ENCODE measurements around the gene TTC39C.

TTC39C gene

DNA sequence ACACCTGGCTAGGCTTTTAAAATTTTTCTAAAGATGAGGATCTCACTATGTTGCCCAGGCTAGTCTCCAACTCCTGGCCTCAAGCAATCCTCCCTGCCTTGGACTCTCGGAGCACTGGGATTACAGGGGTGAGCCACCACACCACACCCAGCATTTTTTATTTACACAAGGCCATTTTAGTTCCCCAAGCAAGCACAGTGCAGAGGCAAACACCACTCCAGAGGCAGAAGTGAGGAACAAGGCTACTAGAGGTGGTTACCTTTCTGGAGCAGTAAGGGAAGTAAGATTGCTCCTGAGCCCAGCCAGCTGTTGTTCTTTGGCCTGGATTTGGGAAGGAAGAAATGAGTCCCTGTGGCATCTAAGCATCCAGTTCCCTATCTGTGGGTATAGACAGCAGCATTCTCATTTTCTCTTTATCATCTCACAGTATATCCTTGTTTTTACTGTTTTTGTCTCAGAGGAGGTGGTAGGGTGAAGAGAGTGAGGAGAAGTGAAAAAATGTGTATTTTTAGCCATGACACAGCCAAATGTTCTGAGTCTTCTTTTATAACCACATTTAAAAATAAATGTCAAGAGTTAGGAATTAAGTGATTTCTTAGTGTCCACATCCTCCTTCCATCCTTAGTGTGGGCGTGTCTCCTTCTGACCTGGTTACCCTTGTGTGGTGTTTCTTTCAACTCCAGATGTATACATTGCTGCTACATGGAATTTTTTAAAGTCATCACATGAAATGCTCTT is 10.5 kb upstream of the TTC39C start:
- Histone ChIP-seq H3K4me1 (ENCODE audit: insufficient read depth, insufficient read length) (no peaks in the 10 kb centered on the region), H3K4me3 (ENCODE audit: insufficient read length, low read depth) (no peak overlapping the region), H3K27me3 (ENCODE audit: insufficient read depth, insufficient read length) (no peaks in the 10 kb centered on the region), H3K36me3 (ENCODE audit: insufficient read depth, insufficient read length, low read length) (no peaks in the 10 kb centered on the region), H3K9ac (ENCODE audit: insufficient read length, low read depth) (no peak overlapping the region), H3K9me3 (ENCODE audit: insufficient read depth, low read length) (no peaks in the 10 kb centered on the region)
- TF ChIP-seq YY1 (IDR thresholded peaks at IDR 0.05; ENCODE audit: insufficient read depth, insufficient read length): no peak
- TF ChIP-seq ZNF274 (IDR thresholded peaks at IDR 0.05; ENCODE audit: low read depth, low read length): no peak
- TF ChIP-seq SUZ12 (IDR thresholded peaks at IDR 0.05; ENCODE audit: extremely low read depth, insufficient read depth, insufficient read length): no peak
- DNase-seq (ENCODE audit: low read depth, low spot score): no peak

DNA sequence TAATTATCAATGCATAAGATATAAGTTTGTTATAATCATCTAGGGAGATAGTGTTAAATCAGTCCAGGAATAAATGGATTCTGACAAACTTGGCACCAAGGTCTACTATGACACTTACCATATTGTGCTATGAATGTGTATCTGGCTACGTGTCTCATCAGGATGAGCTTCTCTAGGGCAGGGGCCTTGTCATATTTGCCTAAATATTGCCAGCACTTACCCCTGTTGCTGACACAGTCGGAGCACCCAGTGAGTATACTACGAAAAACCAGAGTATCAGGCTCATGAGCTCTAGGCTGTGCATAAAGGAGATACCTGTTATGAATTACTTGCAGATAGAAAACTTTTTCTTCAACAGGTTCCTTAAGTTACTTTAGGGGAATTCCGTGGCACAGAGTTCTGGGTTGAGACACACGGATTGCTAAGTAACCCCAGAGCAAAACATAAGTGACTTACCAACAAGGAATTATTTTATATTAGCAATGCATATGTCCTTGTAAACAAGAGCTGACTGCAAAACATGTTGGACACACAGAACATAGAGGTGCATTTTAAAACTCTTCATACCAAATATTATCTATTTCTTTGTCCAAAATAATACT is 7.7 kb upstream of the TTC39C start:
- no peak for DNase-seq (ENCODE audit: low read depth, low spot score)
- H3K4me1 ChIP-seq (ENCODE audit: insufficient read depth, insufficient read length): no peaks in the 10 kb centered on the region
- no peaks in the 10 kb centered on the region for H3K27me3 ChIP-seq (ENCODE audit: insufficient read depth, insufficient read length)
- no peak overlapping the region for H3K9ac ChIP-seq (ENCODE audit: insufficient read length, low read depth)
- no peaks in the 10 kb centered on the region for H3K9me3 ChIP-seq (ENCODE audit: insufficient read depth, low read length)
- TF ChIP-seq YY1 (IDR thresholded peaks at IDR 0.05; ENCODE audit: insufficient read depth, insufficient read length) (no peak), ZNF274 (IDR thresholded peaks at IDR 0.05; ENCODE audit: low read depth, low read length) (no peak), SUZ12 (IDR thresholded peaks at IDR 0.05; ENCODE audit: extremely low read depth, insufficient read depth, insufficient read length) (no peak)
- no peak overlapping the region for H3K4me3 ChIP-seq (ENCODE audit: insufficient read length, low read depth)
- no peaks in the 10 kb centered on the region for H3K36me3 ChIP-seq (ENCODE audit: insufficient read depth, insufficient read length, low read length)

DNA sequence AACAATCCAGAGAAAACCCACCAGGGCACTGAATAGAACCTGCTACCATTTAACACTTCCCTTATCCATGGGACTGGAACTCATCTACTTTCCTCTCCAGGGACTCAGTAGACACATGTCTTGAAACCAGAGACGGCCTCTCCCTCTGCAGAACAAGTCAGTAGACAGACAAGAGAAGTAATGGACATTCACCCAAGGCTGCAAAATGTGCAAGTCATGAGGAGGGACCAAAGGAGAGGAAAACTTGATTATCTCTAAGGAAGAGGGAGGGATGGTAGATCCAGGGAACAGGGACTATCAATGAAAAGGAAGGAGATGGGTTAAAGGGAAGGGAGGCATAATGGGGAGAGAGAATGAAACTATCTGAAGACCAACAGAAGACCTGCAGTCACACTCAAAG is 5.3 kb upstream of the TTC39C start:
- Histone ChIP-seq H3K36me3 (ENCODE audit: insufficient read depth, insufficient read length, low read length) (no peaks in the 10 kb centered on the region), H3K4me1 (ENCODE audit: insufficient read depth, insufficient read length) (no peaks in the 10 kb centered on the region), H3K4me3 (ENCODE audit: insufficient read length, low read depth) (no peak overlapping the region), H3K9me3 (ENCODE audit: insufficient read depth, low read length) (no peaks in the 10 kb centered on the region), H3K27me3 (ENCODE audit: insufficient read depth, insufficient read length) (peaks cover 21% of the 10 kb centered on the region), H3K9ac (ENCODE audit: insufficient read length, low read depth) (no peak overlapping the region)
- no peak for DNase-seq (ENCODE audit: low read depth, low spot score)
- TF ChIP-seq ZNF274 (IDR thresholded peaks at IDR 0.05; ENCODE audit: low read depth, low read length) (no peak), SUZ12 (IDR thresholded peaks at IDR 0.05; ENCODE audit: extremely low read depth, insufficient read depth, insufficient read length) (no peak), YY1 (IDR thresholded peaks at IDR 0.05; ENCODE audit: insufficient read depth, insufficient read length) (no peak)

DNA sequence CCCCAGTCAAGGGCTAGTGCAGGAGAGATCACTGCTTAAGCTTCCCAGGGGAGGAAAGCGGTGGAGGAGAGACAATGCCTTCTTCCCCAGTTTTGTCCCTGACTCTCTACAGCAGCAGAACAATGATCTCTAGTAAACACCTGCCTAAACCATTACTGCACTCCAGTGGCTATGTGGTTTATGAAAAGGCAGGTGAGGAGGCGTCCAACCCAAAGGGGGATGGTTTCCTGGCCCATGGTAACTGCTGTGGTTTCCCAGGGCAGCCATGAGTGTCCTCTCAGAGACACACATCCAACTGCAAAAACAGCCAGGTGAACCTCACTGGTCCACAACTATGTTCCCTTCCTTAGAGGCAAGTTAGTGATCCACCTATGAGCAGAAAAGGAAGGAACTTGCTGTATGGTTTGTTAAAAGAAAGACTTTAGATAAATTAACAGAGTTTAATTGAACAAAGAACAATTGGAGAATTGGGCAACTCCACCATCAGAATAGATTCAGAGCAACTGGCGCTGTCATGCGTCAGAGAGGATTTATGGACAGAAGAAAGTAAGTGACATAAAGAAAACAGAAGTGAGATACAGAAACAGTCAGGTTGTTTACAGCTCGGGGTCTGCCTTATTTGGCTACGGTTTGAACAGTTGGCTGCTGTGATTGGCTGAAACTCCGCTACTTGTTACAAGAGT is 4.8 kb upstream of the TTC39C start:
- H3K4me3 ChIP-seq (ENCODE audit: insufficient read length, low read depth): no peak overlapping the region
- no peaks in the 10 kb centered on the region for H3K4me1 ChIP-seq (ENCODE audit: insufficient read depth, insufficient read length)
- no peak overlapping the region for H3K9ac ChIP-seq (ENCODE audit: insufficient read length, low read depth)
- TF ChIP-seq YY1 (IDR thresholded peaks at IDR 0.05; ENCODE audit: insufficient read depth, insufficient read length) (no peak), ZNF274 (IDR thresholded peaks at IDR 0.05; ENCODE audit: low read depth, low read length) (no peak), SUZ12 (IDR thresholded peaks at IDR 0.05; ENCODE audit: extremely low read depth, insufficient read depth, insufficient read length) (no peak)
- no peak for DNase-seq (ENCODE audit: low read depth, low spot score)
- H3K36me3 ChIP-seq (ENCODE audit: insufficient read depth, insufficient read length, low read length): no peaks in the 10 kb centered on the region
- no peaks in the 10 kb centered on the region for H3K9me3 ChIP-seq (ENCODE audit: insufficient read depth, low read length)
- H3K27me3 ChIP-seq (ENCODE audit: insufficient read depth, insufficient read length): peaks cover 21% of the 10 kb centered on the region

DNA sequence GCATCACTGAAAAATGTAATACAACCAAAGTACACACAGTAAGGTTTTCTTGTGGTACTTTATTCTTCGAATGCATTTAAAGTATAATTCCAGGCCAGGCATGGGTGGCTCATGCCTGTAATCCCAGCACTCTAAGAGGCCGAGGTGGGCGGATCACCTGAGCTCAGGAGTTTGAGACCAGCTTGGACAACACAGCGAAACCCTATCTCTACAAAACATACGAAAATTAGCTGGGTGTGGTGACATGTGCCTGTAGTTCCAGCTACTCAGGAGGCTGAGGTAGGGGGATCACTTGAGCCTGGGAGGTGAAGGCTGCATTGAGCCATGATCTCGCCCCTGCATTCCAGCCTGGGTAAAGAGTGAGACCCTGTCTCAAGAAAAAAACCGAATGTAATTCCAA is 3.9 kb upstream of the TTC39C start:
- DNase-seq (ENCODE audit: low read depth, low spot score): no peak
- H3K4me3 ChIP-seq (ENCODE audit: insufficient read length, low read depth): no peak overlapping the region
- TF ChIP-seq SUZ12 (IDR thresholded peaks at IDR 0.05; ENCODE audit: extremely low read depth, insufficient read depth, insufficient read length): no peak

DNA sequence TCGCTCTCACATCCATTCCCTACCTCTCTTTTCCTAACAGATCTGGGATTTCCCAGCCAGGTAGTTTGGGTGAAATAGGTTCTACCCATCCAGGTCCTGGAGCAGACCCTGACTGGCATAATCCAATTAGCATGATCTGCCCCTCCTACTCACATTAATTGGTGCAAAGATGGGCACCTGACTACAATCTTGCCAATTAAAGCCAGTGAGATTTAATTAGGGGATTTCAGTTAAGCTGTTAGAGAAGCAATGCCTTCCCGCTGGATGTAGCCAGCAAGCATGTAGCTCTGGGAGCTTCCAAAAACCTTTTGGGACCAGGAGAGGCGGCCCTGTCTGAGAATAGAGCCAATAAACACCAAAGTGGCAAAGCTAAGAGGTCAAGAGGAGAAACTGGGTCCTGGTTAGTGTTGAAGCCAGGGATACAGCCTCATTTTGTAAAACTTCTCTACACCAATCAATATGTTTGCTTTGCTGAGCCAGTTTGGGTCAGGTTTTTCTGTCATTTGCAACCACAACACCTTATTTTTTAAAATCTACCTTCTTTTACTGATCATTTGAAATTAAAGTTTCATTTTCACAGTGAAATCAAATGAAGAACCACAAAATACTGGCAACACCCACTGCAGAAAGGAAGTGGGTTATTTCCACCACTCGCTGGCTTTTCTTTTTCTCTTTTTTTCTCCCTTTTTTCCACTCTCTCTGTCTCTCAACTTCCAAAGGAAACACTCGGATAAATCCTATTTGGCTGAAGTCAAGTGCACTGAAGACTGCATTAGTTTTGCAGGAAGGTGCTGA is 3.2 kb upstream of the TTC39C start:
- DNase-seq (ENCODE audit: low read depth, low spot score): no peak
- H3K27me3 ChIP-seq (ENCODE audit: insufficient read depth, insufficient read length): peaks cover 37% of the 10 kb centered on the region
- H3K4me1 ChIP-seq (ENCODE audit: insufficient read depth, insufficient read length): no peaks in the 10 kb centered on the region
- no peaks in the 10 kb centered on the region for H3K36me3 ChIP-seq (ENCODE audit: insufficient read depth, insufficient read length, low read length)
- TF ChIP-seq SUZ12 (IDR thresholded peaks at IDR 0.05; ENCODE audit: extremely low read depth, insufficient read depth, insufficient read length) (no peak), ZNF274 (IDR thresholded peaks at IDR 0.05; ENCODE audit: low read depth, low read length) (no peak), YY1 (IDR thresholded peaks at IDR 0.05; ENCODE audit: insufficient read depth, insufficient read length) (no peak)
- H3K4me3 ChIP-seq (ENCODE audit: insufficient read length, low read depth): no peak overlapping the region
- H3K9ac ChIP-seq (ENCODE audit: insufficient read length, low read depth): no peak overlapping the region
- no peaks in the 10 kb centered on the region for H3K9me3 ChIP-seq (ENCODE audit: insufficient read depth, low read length)

More for the DNA sequence above, 3.9 kb upstream of the TTC39C start:
- Histone ChIP-seq H3K4me1 (ENCODE audit: insufficient read depth, insufficient read length) (no peaks in the 10 kb centered on the region), H3K27me3 (ENCODE audit: insufficient read depth, insufficient read length) (peaks cover 30% of the 10 kb centered on the region), H3K36me3 (ENCODE audit: insufficient read depth, insufficient read length, low read length) (no peaks in the 10 kb centered on the region), H3K9ac (ENCODE audit: insufficient read length, low read depth) (no peak overlapping the region), H3K9me3 (ENCODE audit: insufficient read depth, low read length) (no peaks in the 10 kb centered on the region)

All from NT2/D1 (cell line).